Right lobe of liver (tissue), 6 donors: ENCODE results near the gene CRTAC1. TPM values are rescaled to one million over a fixed set of nuclear protein-coding genes. Genes with fewer than 3 reads are reported as not detected.

Experiments
- ATAC-seq, 4 donors: fragments of 200-7000 bp; cut with Tn5 transposase; one replicate each; pipeline ENCODE4 v1.9.1; 2020; ENCODE audit warnings: mild to moderate bottlenecking in 4 of 4, moderate library complexity in 4 of 4
- DNase-seq, 3 donors: peaks; one replicate each; pipeline ENCODE4 v3.0.0-alpha.2; 2020
- H3K27ac ChIP-seq, 3 donors: fragments of 200-600 bp; one replicate each; pipeline ENCODE4 v1.8.0; 2022
- H3K27me3 ChIP-seq, 2 donors: fragments of 200-600 bp; one replicate each; pipeline ENCODE4 v1.8.0; 2022
- H3K36me3 ChIP-seq, 4 donors: fragments of 200-600 bp; sonication (generic) in 1 of 4; one replicate each; pipeline versions ENCODE4 v1.5.1 to v1.8.0; 2017 to 2022; ENCODE audit warnings: control low read depth in 1 of 4
- H3K4me1 ChIP-seq, 4 donors: fragments of 200-600 bp; sonication (generic) in 1 of 4; one replicate each; pipeline versions ENCODE4 v1.5.1 to v1.8.0; 2017 to 2022; ENCODE audit warnings: control low read depth in 1 of 4
- H3K4me3 ChIP-seq, 3 donors: fragments of 200-600 bp; one replicate each; pipeline ENCODE4 v1.8.0; 2022
- H3K9me3 ChIP-seq, 4 donors: fragments of 200-600 bp; sonication (generic) in 1 of 4; one replicate each; pipeline versions ENCODE4 v1.5.1 to v1.8.0; 2017 to 2022; ENCODE audit warnings: control low read depth in 1 of 4
- POLR2A ChIP-seq: fragments of 450-650 bp; IDR thresholded peaks from one replicate; pipeline ENCODE4 v1.6.1; 2017; ENCODE audit warnings: antibody characterized with exemption, mild to moderate bottlenecking
- WGBS: methylation state at CpG from one replicate; pipeline ENCODE4 v1.1.6; 2018; ENCODE audit warnings: low coverage, low lambda C conversion rate; ENCODE audit not compliant: insufficient coverage; ENCODE audit errors: missing lambda C conversion rate; 5-methylcytosine and 5-hydroxymethylcytosine counted together
- intact Hi-C, 2 donors: fragments of 100-400 bp; cut with DNase I; formaldehyde crosslinking; loops; one replicate each; pipeline versions ENCODE4 v1.11.2 to v1.14.1; 2022
- total RNA-seq, 6 experiments: library from RNA; depleted of rRNA in 2 of 6; stranded (reverse); fragments of >200 nt in 2 of 6; fragmentation: NEBNext Ultra II Directional in 3 of 6; extraction: Animal tissue kit (Norgen Biotek cat#: 25700) in 3 of 6; gene quantifications; one replicate each; pipeline versions ENCODE4 v1.1.0 to v1.2.4, GENCODE V29; 2016 to 2023
- TF ChIP-seq, protein P1 (sequence below), 4 donors: fragments of 200-600 bp in 3 of 4; fragments of 450-650 bp in 1 of 4; IDR thresholded peaks; one replicate each; pipeline versions ENCODE4 v1.5.1 to v1.8.0; 2016 to 2022; ENCODE audit warnings: antibody characterized with exemption in 4 of 4, mild to moderate bottlenecking in 2 of 4
- donor health status: DM: no; HTN: yes; CAD: no.
- donor health status: DM: no; HTN: no; CAD: no.
- donor health status: DM: no; HTN: no; CAD: no.
- donor health status: DM: no; HTN: yes; CAD: no.
- donor health status: DM: no; HTN: yes; CAD: no.

The CRTAC1 gene
- total RNA-seq, 6 experiments from 2014 or later = 0.20 TPM; not detected in 5

DNA sequence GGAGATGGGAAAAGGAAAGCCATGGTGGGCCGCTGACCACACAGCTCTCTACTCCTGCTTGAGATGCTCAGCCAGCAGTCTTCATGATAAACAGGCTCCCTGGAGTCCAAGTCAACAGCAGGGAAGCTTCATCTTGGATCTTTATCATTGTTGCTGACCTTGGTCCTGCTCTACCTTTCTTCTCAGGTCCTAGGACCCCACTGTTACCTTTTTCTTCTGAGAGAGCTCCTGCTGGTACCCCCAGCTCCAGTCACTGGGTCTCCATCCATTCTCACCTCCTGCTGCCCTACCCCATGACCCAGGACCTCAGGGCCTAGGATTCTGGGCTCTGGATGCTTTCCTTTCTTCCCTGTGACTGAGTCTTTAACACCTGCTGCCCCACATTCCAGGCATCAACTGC lies 5.2 kb upstream of the CRTAC1 start:
- Histone ChIP-seq H3K27ac (no peak overlapping the region), H3K4me3 (no peak overlapping the region), H3K27me3 (peaks cover 0 to 4% of the 10 kb centered on the region in 2 donors), H3K36me3 (no peaks in the 10 kb centered on the region), H3K4me1 (peaks cover 0 to under 1% (median 0%) of the 10 kb centered on the region in 4 donors), H3K9me3 (no peaks in the 10 kb centered on the region)
- TF ChIP-seq POLR2A = no peak
- TF ChIP-seq, protein P1, sequence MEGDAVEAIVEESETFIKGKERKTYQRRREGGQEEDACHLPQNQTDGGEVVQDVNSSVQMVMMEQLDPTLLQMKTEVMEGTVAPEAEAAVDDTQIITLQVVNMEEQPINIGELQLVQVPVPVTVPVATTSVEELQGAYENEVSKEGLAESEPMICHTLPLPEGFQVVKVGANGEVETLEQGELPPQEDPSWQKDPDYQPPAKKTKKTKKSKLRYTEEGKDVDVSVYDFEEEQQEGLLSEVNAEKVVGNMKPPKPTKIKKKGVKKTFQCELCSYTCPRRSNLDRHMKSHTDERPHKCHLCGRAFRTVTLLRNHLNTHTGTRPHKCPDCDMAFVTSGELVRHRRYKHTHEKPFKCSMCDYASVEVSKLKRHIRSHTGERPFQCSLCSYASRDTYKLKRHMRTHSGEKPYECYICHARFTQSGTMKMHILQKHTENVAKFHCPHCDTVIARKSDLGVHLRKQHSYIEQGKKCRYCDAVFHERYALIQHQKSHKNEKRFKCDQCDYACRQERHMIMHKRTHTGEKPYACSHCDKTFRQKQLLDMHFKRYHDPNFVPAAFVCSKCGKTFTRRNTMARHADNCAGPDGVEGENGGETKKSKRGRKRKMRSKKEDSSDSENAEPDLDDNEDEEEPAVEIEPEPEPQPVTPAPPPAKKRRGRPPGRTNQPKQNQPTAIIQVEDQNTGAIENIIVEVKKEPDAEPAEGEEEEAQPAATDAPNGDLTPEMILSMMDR (IDR thresholded peaks at IDR 0.05) = no peak
- DNase-seq (no peak), ATAC-seq (no peak)
- 0% methylated on average over 1 of the region's 1 CpG for WGBS
- intact Hi-C loops = loop anchor here in 1 of 2 donors (5.0 kb wide), 1 partner anchor 108 kb away; no protein-coding TSS in a partner anchor

DNA sequence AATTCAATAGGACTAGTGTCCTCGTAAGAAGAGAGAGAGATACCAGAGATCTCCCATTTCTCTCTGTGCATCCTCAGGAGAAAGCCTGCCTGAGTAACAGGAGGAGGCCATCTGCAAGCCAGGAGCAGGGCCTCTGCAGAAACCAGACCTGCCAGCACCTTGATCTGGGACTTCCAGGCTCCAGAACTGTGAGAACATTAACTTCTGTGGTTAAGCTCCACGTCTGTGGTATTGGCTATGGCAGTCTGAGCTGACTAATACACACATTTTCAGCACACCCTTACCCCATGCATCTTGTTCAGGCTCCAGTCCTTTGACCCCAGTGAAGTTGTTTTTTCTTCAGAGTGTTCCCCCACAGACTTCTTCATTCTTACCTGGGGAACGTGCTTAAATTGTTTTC lies 3.1 kb upstream of the CRTAC1 start:
- TF ChIP-seq POLR2A = no peak
- TF ChIP-seq, protein P1 (IDR thresholded peaks at IDR 0.05) = no peak
- no peak overlapping the region for H3K4me3 ChIP-seq
- no peaks in the 10 kb centered on the region for H3K36me3 ChIP-seq
- peaks cover 0 to 24% of the 10 kb centered on the region in 2 donors for H3K27me3 ChIP-seq
- no peak overlapping the region for H3K27ac ChIP-seq
- intact Hi-C loops = no loop called here
- no peak for DNase-seq
- H3K4me1 ChIP-seq = peaks cover 0 to 11% (median 0%) of the 10 kb centered on the region in 4 donors
- 22% methylated on average over 3 of the region's 3 CpGs for WGBS
- no peaks in the 10 kb centered on the region for H3K9me3 ChIP-seq
- no peak for ATAC-seq

DNA sequence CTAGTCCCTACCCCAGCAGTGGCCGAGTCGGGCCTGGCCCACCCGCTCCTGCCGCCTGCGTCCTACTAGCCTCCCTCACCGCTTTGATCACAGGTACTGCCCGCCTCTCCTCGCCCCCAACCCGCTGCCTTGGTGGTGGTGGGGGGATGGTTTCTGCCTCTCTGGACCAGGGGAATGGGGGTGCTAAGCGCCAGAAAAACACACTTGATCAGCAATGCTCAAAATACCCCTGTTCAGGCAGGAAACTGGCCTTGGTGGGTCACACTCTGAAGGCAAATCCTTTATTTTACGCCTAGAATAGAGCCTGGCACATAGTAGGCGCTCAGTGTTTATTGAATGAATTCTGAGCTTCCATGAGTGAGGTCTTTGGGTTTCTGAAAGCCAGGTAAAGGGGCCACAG lies 1.0 kb upstream of the CRTAC1 start:
- H3K27ac ChIP-seq = no peak overlapping the region
- peaks cover 0 to 11% (median 0%) of the 10 kb centered on the region in 4 donors for H3K4me1 ChIP-seq
- H3K4me3 ChIP-seq = no peak overlapping the region
- no peaks in the 10 kb centered on the region for H3K9me3 ChIP-seq
- no peaks in the 10 kb centered on the region for H3K36me3 ChIP-seq
- ATAC-seq = no peak
- intact Hi-C loops = no loop called here
- peaks cover 0 to 26% of the 10 kb centered on the region in 2 donors for H3K27me3 ChIP-seq
- TF ChIP-seq, protein P1 (IDR thresholded peaks at IDR 0.05) = no peak
- TF ChIP-seq POLR2A = no peak
- 17% methylated on average over 8 of the region's 12 CpGs for WGBS
- no peak for DNase-seq

DNA sequence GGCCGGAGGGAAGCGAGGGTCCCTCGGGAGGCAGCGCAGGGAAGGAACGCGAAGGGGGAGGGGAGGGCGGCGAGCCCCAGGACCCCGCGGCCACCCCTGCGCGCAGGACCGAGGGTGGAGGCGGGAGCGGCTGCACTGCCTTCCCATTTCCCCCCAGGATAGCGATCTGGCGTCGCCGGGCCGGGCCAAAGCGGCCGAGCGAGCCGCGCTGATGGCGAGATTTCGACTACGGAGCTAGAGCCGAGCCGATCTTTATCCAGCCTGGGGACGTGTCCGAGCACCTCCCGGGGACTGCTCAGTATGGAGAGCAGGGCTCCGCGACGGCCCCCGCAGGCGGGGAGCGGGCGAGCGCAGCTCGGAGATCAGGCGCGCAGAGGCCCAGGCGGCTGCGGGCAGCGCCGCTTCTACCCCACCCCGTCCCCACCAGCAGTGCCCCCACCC lies 590 bp upstream of the CRTAC1 start:
- DNase-seq (no peak), ATAC-seq (no peak)
- Histone ChIP-seq H3K36me3 (no peaks in the 10 kb centered on the region), H3K4me1 (peaks cover 0 to 11% (median 0%) of the 10 kb centered on the region in 4 donors), H3K27me3 (peaks cover 0 to 26% of the 10 kb centered on the region in 2 donors), H3K9me3 (no peaks in the 10 kb centered on the region), H3K4me3 (no peak overlapping the region), H3K27ac (no peak overlapping the region)
- TF ChIP-seq POLR2A = no peak
- TF ChIP-seq, protein P1 (IDR thresholded peaks at IDR 0.05) = no peak
- WGBS = no CpG with 5 or more reads among the region's 49 CpGs
- intact Hi-C loops = no loop called here
